Calu3 (cell line): ENCODE data around the gene GARS1. TPM values are rescaled to one million over a fixed set of nuclear protein-coding genes. Genes with fewer than 3 reads are reported as not detected.

Experiments
- BruUV-seq: library from RNA; stranded (reverse); fragments of 400-500 nt; replicated peaks from 2 replicates; lab custom pipeline; 2021; lab: Mats Ljungman, UMichigan
- CTCF ChIA-PET: fragments of 300-600 bp; sonication (Branson Sonifier 250); formaldehyde crosslinking; loops from one replicate; lab custom pipeline; 2022; ENCODE audit warnings: antibody characterized with exemption; lab: Charles Lee
- DNase-seq: peaks from one replicate; pipeline ENCODE4 v3.0.0; 2022
- H3K27ac Mint-ChIP-seq: one replicate; pipeline ENCODE4 v1.8.0; 2022; ENCODE audit warnings: mixed read lengths; ENCODE audit not compliant: unreplicated experiment
- H3K27me3 Mint-ChIP-seq: one replicate; pipeline ENCODE4 v1.8.0; 2022; ENCODE audit warnings: mixed read lengths; ENCODE audit not compliant: unreplicated experiment
- H3K36me3 Mint-ChIP-seq: one replicate; pipeline ENCODE4 v1.8.0; 2022; ENCODE audit warnings: mild to moderate bottlenecking, moderate library complexity, mixed read lengths; ENCODE audit not compliant: insufficient read depth, unreplicated experiment
- H3K4me1 Mint-ChIP-seq: one replicate; pipeline ENCODE4 v1.8.0; 2022; ENCODE audit warnings: mild to moderate bottlenecking, low read depth, mixed read lengths; ENCODE audit not compliant: unreplicated experiment
- H3K4me3 Mint-ChIP-seq: one replicate; pipeline ENCODE4 v1.8.0; 2022; ENCODE audit warnings: mild to moderate bottlenecking, low read depth, moderate library complexity, mixed read lengths; ENCODE audit not compliant: unreplicated experiment
- H3K9me3 Mint-ChIP-seq: one replicate; pipeline ENCODE4 v1.8.0; 2022; ENCODE audit warnings: low read depth, mixed read lengths; ENCODE audit not compliant: unreplicated experiment
- intact Hi-C: fragments of 100-400 bp; cut with micrococcal nuclease; formaldehyde crosslinking; loops from one replicate; pipeline ENCODE4 v1.10.0; 2022; ENCODE audit not compliant: unreplicated experiment
- total RNA-seq: library from RNA; stranded (reverse); gene quantifications from 2 replicates; pipeline ENCODE4 v1.2.3, GENCODE V29; 2022
- TF ChIP-seq, protein P1 (sequence below): fragments of 200-600 bp; IDR thresholded peaks from one replicate; pipeline ENCODE4 v1.8.0; 2022; ENCODE audit warnings: antibody characterized with exemption; ENCODE audit not compliant: unreplicated experiment

Gene GARS1
- total RNA-seq, 1 experiment from 2014 or later, result 283 TPM

DNA sequence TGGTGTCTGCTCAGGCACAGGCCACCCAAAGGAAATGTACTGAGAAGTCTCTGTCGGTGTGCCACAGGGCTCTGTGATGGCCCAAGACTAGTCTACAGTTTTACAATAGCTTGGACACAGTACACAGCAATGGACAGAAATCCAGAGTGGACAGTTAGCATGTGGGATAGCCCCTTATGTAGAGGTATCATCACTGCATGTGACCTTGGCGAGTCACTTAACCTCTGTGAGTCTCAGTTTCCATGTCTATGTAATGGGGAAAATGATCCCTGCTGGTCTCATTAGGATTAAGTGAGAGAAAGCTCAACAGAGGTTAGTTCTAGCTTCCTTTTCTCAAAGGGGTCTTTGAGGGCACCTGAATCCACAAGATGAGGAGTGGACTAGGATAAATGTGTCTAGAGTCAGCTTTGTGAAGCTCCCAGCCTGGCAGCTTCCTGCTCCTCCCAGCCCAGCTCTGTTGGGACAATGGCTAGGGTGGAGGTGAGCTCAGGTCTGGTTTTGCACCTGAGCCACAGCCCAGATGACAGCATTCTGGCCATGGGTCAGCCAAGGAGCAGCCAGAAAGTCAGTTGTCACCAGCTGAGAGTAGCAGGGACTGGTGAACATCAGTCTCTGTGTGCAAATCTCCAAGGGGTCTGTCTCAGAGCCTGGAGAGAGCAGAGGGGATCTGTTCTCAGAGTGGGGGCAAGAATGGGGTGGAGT is 69.7 kb downstream of the GARS1 start:
- CTCF ChIA-PET, result interaction anchor here (0.6 to 1.6 kb wide), 2 partner anchors 379 to 458 kb away, joined by 3 to 4 read pairs; no protein-coding TSS in a partner anchor

DNA sequence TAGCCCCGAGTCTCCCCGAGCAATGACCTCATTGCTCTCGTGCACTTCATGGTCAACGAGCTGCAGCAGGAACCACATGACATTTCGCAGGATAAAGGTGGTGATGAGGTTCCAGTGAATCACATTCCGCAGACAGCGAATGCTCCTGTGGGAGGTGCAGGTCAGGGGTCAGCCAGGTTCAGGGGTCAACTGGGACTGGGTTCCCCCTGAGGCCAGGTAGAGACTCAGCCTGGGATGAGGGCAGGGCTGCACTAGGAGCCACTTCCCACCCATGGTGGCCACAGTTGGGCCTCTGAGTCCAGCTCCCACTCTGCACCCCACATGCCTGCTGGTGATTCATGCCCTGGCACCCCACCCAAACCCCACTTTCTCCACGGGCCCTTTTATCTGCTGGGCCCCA is 70.4 kb downstream of the GARS1 start:
- no peak overlapping the region for H3K4me3 Mint-ChIP-seq

More for the DNA sequence above, 69.7 kb downstream of the GARS1 start:
- BruUV-seq, result no TSS peak
- H3K36me3 Mint-ChIP-seq, result peaks cover 7% of the 10 kb centered on the region
- intact Hi-C loops, result no loop called here
- peaks cover 78% of the 10 kb centered on the region for H3K27me3 Mint-ChIP-seq
- TF ChIP-seq, protein P1, sequence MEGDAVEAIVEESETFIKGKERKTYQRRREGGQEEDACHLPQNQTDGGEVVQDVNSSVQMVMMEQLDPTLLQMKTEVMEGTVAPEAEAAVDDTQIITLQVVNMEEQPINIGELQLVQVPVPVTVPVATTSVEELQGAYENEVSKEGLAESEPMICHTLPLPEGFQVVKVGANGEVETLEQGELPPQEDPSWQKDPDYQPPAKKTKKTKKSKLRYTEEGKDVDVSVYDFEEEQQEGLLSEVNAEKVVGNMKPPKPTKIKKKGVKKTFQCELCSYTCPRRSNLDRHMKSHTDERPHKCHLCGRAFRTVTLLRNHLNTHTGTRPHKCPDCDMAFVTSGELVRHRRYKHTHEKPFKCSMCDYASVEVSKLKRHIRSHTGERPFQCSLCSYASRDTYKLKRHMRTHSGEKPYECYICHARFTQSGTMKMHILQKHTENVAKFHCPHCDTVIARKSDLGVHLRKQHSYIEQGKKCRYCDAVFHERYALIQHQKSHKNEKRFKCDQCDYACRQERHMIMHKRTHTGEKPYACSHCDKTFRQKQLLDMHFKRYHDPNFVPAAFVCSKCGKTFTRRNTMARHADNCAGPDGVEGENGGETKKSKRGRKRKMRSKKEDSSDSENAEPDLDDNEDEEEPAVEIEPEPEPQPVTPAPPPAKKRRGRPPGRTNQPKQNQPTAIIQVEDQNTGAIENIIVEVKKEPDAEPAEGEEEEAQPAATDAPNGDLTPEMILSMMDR, result no peak
- H3K27ac Mint-ChIP-seq, result no peak overlapping the region
- no peak for DNase-seq
- no peaks in the 10 kb centered on the region for H3K9me3 Mint-ChIP-seq
- no peaks in the 10 kb centered on the region for H3K4me1 Mint-ChIP-seq
- no peak overlapping the region for H3K4me3 Mint-ChIP-seq

GRCh38 chr7:30665449-30665848 is 70.8 kb downstream of the GARS1 start:
- TF ChIP-seq, protein P1, result no peak
- no peaks in the 10 kb centered on the region for H3K4me1 Mint-ChIP-seq
- no peak overlapping the region for H3K4me3 Mint-ChIP-seq
- H3K27me3 Mint-ChIP-seq, result peaks cover 79% of the 10 kb centered on the region
- peaks cover 7% of the 10 kb centered on the region for H3K36me3 Mint-ChIP-seq
- no peaks in the 10 kb centered on the region for H3K9me3 Mint-ChIP-seq
- CTCF ChIA-PET, result interaction anchor here (0.6 kb wide), 1 partner anchor 22 kb away, joined by 3 read pairs; no protein-coding TSS in a partner anchor
- no peak overlapping the region for H3K27ac Mint-ChIP-seq
- intact Hi-C loops, result no loop called here
- no TSS peak for BruUV-seq
- DNase-seq, result no peak

More for the DNA sequence above, 70.4 kb downstream of the GARS1 start:
- H3K4me1 Mint-ChIP-seq, result no peaks in the 10 kb centered on the region
- DNase-seq, result no peak
- BruUV-seq, result no TSS peak
- H3K9me3 Mint-ChIP-seq, result no peaks in the 10 kb centered on the region
- H3K27me3 Mint-ChIP-seq, result peaks cover 79% of the 10 kb centered on the region
- intact Hi-C loops, result no loop called here
- TF ChIP-seq, protein P1, result no peak
- no peak overlapping the region for H3K27ac Mint-ChIP-seq
- H3K36me3 Mint-ChIP-seq, result peaks cover 7% of the 10 kb centered on the region
- CTCF ChIA-PET, result interaction anchor here (0.6 to 1.6 kb wide), 2 partner anchors 22 to 458 kb away, joined by 3 to 4 read pairs; no protein-coding TSS in a partner anchor

GRCh38 chr7:30667172-30667571 is 72.5 kb downstream of the GARS1 start:
- peaks cover 5% of the 10 kb centered on the region for H3K36me3 Mint-ChIP-seq
- no peak for DNase-seq
- no peaks in the 10 kb centered on the region for H3K9me3 Mint-ChIP-seq
- CTCF ChIA-PET, result no interaction called here
- no TSS peak for BruUV-seq
- H3K4me3 Mint-ChIP-seq, result no peak overlapping the region
- no peak overlapping the region for H3K27ac Mint-ChIP-seq
- intact Hi-C loops, result no loop called here
- peaks cover 79% of the 10 kb centered on the region for H3K27me3 Mint-ChIP-seq
- TF ChIP-seq, protein P1, result no peak
- H3K4me1 Mint-ChIP-seq, result no peaks in the 10 kb centered on the region
